IMR-90 (cell line): Measurements from ENCODE around the gene ZNF888. TPM values are rescaled to one million over a fixed set of nuclear protein-coding genes. Genes with fewer than 3 reads are reported as not detected.
A peak's percentile ranks its signal among the peaks of the same experiment; 100 is the strongest.

Source experiments
- ATAC-seq: fragments of 200-7000 bp; cut with Tn5 transposase; 2 replicates; pipeline ENCODE4 v1.9.1; 2020; ENCODE audit warnings: low read depth, mild to moderate bottlenecking, moderate library complexity
- BruUV-seq: library from RNA; stranded (reverse); fragments of 400-500 nt; replicated peaks from 2 replicates; lab custom pipeline; 2021; lab: Mats Ljungman, UMichigan
- CTCF ChIA-PET: fragments of 300-600 bp; formaldehyde crosslinking; extraction: SDS; loops from one replicate; lab custom pipeline; 2021; ENCODE audit warnings: antibody characterized with exemption; lab: Yijun Ruan, JAX
- POLR2A ChIA-PET: fragments of 300-600 bp; sonication (Branson Sonifier 250); formaldehyde crosslinking; loops from one replicate; lab custom pipeline; 2022; ENCODE audit warnings: antibody characterized with exemption; ENCODE audit not compliant: unreplicated experiment; lab: Charles Lee
- DNase-seq: peaks from one replicate; pipeline ENCODE4 v3.0.0; 2013
- H2AFZ ChIP-seq: replicated peaks from 2 replicates; pipeline ENCODE3; 2013; ENCODE audit warnings: low read length, mild to moderate bottlenecking; ENCODE audit not compliant: poor library complexity
- H2AK5ac ChIP-seq: 2 replicates; pipeline ENCODE4 v1.6.1; 2013; ENCODE audit warnings: low read depth, low read length, inconsistent platforms
- H2AK9ac ChIP-seq: replicated peaks from 2 replicates; pipeline ENCODE3; 2013; ENCODE audit warnings: mild to moderate bottlenecking, low read depth, low read length, moderate library complexity; ENCODE audit not compliant: poor library complexity
- H2BK120ac ChIP-seq: 2 replicates; pipeline ENCODE4 v1.6.1; 2013; ENCODE audit warnings: low read depth, low read length, inconsistent platforms
- H2BK15ac ChIP-seq: 3 replicates; pipeline ENCODE4 v1.6.1; 2013; ENCODE audit warnings: low read depth, low read length, inconsistent platforms
- H2BK20ac ChIP-seq: 2 replicates; pipeline ENCODE4 v1.6.1; 2013; ENCODE audit warnings: low read depth, mild to moderate bottlenecking, inconsistent platforms, low read length, moderate library complexity
- H2BK5ac ChIP-seq: 2 replicates; pipeline ENCODE4 v1.6.1; 2013; ENCODE audit warnings: mild to moderate bottlenecking, low read depth, low read length, inconsistent platforms; ENCODE audit not compliant: poor library complexity, severe bottlenecking
- H3K14ac ChIP-seq: replicated peaks from 2 replicates; pipeline ENCODE4 v1.6.1; 2013; ENCODE audit warnings: low read depth, low read length, inconsistent platforms
- H3K18ac ChIP-seq: 2 replicates; pipeline ENCODE4 v1.6.1; 2013; ENCODE audit warnings: low read depth, low read length, control low read depth
- H3K23ac ChIP-seq: 2 replicates; pipeline ENCODE4 v1.6.1; 2013; ENCODE audit warnings: low read depth, low read length, inconsistent platforms
- H3K27ac ChIP-seq: 2 replicates; pipeline ENCODE4 v1.5.1; 2013; ENCODE audit warnings: mild to moderate bottlenecking, control low read depth, low read length; ENCODE audit not compliant: insufficient read depth
- H3K27me3 ChIP-seq: 2 replicates; pipeline ENCODE4 v1.6.1; 2013; ENCODE audit warnings: low read length; ENCODE audit not compliant: control insufficient read depth, insufficient read depth
- H3K36me3 ChIP-seq: 2 replicates; pipeline ENCODE4 v1.6.1; 2013; ENCODE audit warnings: low read length, mixed read lengths; ENCODE audit not compliant: control insufficient read depth, insufficient read depth
- H3K4ac ChIP-seq: 2 replicates; pipeline ENCODE4 v1.6.1; 2013; ENCODE audit warnings: low read depth, low read length, inconsistent platforms
- H3K4me1 ChIP-seq: 2 replicates; pipeline ENCODE4 v1.6.1; 2013; ENCODE audit warnings: low read length, mixed read lengths; ENCODE audit not compliant: control insufficient read depth, insufficient read depth
- H3K4me2 ChIP-seq: 2 replicates; pipeline ENCODE4 v1.6.1; 2013; ENCODE audit warnings: low read depth, mild to moderate bottlenecking, control low read depth, low read length, moderate library complexity
- H3K4me3 ChIP-seq: 2 replicates; pipeline ENCODE4 v1.5.1; 2013; ENCODE audit warnings: low read depth, mild to moderate bottlenecking, control low read depth, low read length, moderate library complexity; ENCODE audit not compliant: insufficient read depth
- H3K56ac ChIP-seq: 2 replicates; pipeline ENCODE4 v1.6.1; 2013; ENCODE audit warnings: low read length, inconsistent platforms; ENCODE audit not compliant: insufficient read depth; ENCODE audit errors: extremely low read depth
- H3K79me1 ChIP-seq, 2 experiments: 2 replicates each; pipeline ENCODE4 v1.6.1; 2013; ENCODE audit warnings: low read length in 2 of 2, inconsistent platforms in 1 of 2, low read depth in 1 of 2
- H3K9ac ChIP-seq: 2 replicates; pipeline ENCODE4 v1.6.1; 2013; ENCODE audit warnings: low read depth, low read length, control low read depth
- H3K9me1 ChIP-seq: 2 replicates; pipeline ENCODE4 v1.6.1; 2013; ENCODE audit warnings: low read length, inconsistent platforms; ENCODE audit not compliant: insufficient read depth
- H3K9me3 ChIP-seq: 2 replicates; pipeline ENCODE4 v1.6.1; 2013; ENCODE audit warnings: low read length; ENCODE audit not compliant: control insufficient read depth, insufficient read depth
- H4K20me1 ChIP-seq: 2 replicates; pipeline ENCODE4 v1.6.1; 2013; ENCODE audit warnings: low read length, inconsistent platforms; ENCODE audit not compliant: insufficient read depth
- H4K5ac ChIP-seq: 2 replicates; pipeline ENCODE4 v1.6.1; 2013; ENCODE audit warnings: mild to moderate bottlenecking, low read depth, low read length, control low read depth
- H4K8ac ChIP-seq, 2 experiments: 2 replicates each; pipeline ENCODE4 v1.6.1; 2013; ENCODE audit warnings: low read depth in 2 of 2, low read length in 2 of 2, control low read depth in 1 of 2, inconsistent platforms in 1 of 2
- H4K91ac ChIP-seq: 2 replicates; pipeline ENCODE4 v1.6.1; 2013; ENCODE audit warnings: low read depth, low read length, inconsistent platforms; ENCODE audit not compliant: insufficient read depth
- MAFK ChIP-seq: IDR thresholded peaks from 2 replicates; pipeline ENCODE4 v1.6.1; 2012; ENCODE audit warnings: low read depth, low read length, improper control_type of control experiment
- NFE2L2 ChIP-seq: fragments of 150-350 bp; IDR thresholded peaks from 2 replicates; pipeline ENCODE4 v1.6.1; 2016; ENCODE audit warnings: low read depth, mild to moderate bottlenecking, low read length
- RAD21 ChIP-seq: IDR thresholded peaks from 2 replicates; pipeline ENCODE4 v1.6.1; 2012; ENCODE audit warnings: low read length, improper control_type of control experiment
- RFX5 ChIP-seq: IDR thresholded peaks from 2 replicates; pipeline ENCODE4 v1.8.0; 2012; ENCODE audit warnings: low read depth, mild to moderate bottlenecking, low read length, moderate library complexity
- USF2 ChIP-seq: fragments of 150-350 bp; IDR thresholded peaks from 2 replicates; pipeline ENCODE4 v1.6.1; 2017; ENCODE audit warnings: mild to moderate bottlenecking, antibody characterized with exemption, low read length, low read depth
- WGBS, 2 experiments: methylation state at CpG; one replicate each; pipeline versions ENCODE4 v1.1.5 to v1.1.7; 2013; ENCODE audit warnings: missing lambda C conversion rate in 2 of 2; ENCODE audit not compliant: insufficient read length in 1 of 2; ENCODE audit errors: extremely low coverage in 2 of 2; 5-methylcytosine and 5-hydroxymethylcytosine counted together
- dilution Hi-C: fragments of 300-500 bp; cut with HindIII; formaldehyde crosslinking; loops from one replicate; pipeline ENCODE4 v1.14.3; 2018; ENCODE audit warnings: low sequenced_read_pairs; ENCODE audit not compliant: unreplicated experiment
- in situ Hi-C: fragments of 300-500 bp; cut with MboI; formaldehyde crosslinking; loops from 3 replicates; pipeline ENCODE4 v1.14.3; 2019; ENCODE audit warnings: low sequenced_read_pairs, inconsistent platforms, mixed read lengths
- intact Hi-C: fragments of 100-400 bp; cut with micrococcal nuclease; formaldehyde crosslinking; loops from 2 replicates; pipeline ENCODE4 v1.10.0; 2022
- polyA plus RNA-seq, 3 experiments: library from polyadenylated mRNA; depleted of rRNA; stranded (reverse); fragments of >200 nt; gene quantifications; 2 replicates each; pipeline ENCODE4 v1.2.3, GENCODE V29; 2012; ENCODE audit warnings: low replicate concordance in 1 of 3
- total RNA-seq: library from RNA; depleted of rRNA; stranded (reverse); fragments of >200 nt; gene quantifications from 2 replicates; pipeline ENCODE4 v1.2.3, GENCODE V29; 2012
- TF ChIP-seq, protein P1 (sequence below): fragments of 150-350 bp; IDR thresholded peaks from 2 replicates; pipeline ENCODE4 v1.6.1; 2016; ENCODE audit warnings: low read depth, mild to moderate bottlenecking, low read length, moderate library complexity, borderline replicate concordance

ZNF888 gene
- total and polyA plus RNA-seq, 2 of the 4 experiments (the other 2 are of a cell fraction), result 0.82 to 6.1 TPM

- intact Hi-C loops, result no loop called here
- Histone ChIP-seq H4K20me1 (no peaks in the 10 kb centered on the region), H2AK9ac (no peak overlapping the region), H3K9me1 (no peaks in the 10 kb centered on the region), H3K4me3 (no peak overlapping the region), H3K18ac (no peak overlapping the region), H3K27ac (no peak overlapping the region), H3K36me3 (peaks cover 14% of the 10 kb centered on the region), H3K4me1 (no peaks in the 10 kb centered on the region), H3K56ac (no peak overlapping the region), H2AK5ac (no peak overlapping the region), H3K9ac (no peak overlapping the region), H3K79me1 (no peaks in the 10 kb centered on the region), H2BK15ac (no peak overlapping the region), H4K91ac (no peak overlapping the region), H3K4ac (no peak overlapping the region), H2AFZ (peak overlapping the region; percentile 67), H2BK120ac (no peak overlapping the region), H3K23ac (no peak overlapping the region), H3K9me3 (peaks cover 31% of the 10 kb centered on the region), H3K4me2 (no peak overlapping the region; the same call in 1 of the 2 replicates), H2BK5ac (no peak overlapping the region), H3K14ac (no peak overlapping the region), H2BK20ac (no peak overlapping the region), H4K5ac (no peak overlapping the region), H3K27me3 (no peaks in the 10 kb centered on the region), H4K8ac (no peak overlapping the region)
- WGBS, 2 experiments, result 5% methylated on average over 4 of the region's 39 CpGs; no CpG with 5 or more reads in 1 of the 2 experiments
- BruUV-seq, result no TSS peak
- peak; percentile 5 for DNase-seq
- ATAC-seq, result peak; percentile 8; the same call in 1 of the 2 replicates
- dilution Hi-C loops, result no loop called here
- ChIA-PET CTCF (no interaction called here), POLR2A (interaction anchor here (0.6 kb wide), 1 partner anchor 86 kb away, joined by 4 read pairs; no protein-coding TSS in a partner anchor)
- in situ Hi-C loops, result no loop called here
- TF ChIP-seq, protein P1, sequence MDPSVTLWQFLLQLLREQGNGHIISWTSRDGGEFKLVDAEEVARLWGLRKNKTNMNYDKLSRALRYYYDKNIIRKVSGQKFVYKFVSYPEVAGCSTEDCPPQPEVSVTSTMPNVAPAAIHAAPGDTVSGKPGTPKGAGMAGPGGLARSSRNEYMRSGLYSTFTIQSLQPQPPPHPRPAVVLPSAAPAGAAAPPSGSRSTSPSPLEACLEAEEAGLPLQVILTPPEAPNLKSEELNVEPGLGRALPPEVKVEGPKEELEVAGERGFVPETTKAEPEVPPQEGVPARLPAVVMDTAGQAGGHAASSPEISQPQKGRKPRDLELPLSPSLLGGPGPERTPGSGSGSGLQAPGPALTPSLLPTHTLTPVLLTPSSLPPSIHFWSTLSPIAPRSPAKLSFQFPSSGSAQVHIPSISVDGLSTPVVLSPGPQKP, result no peak
- no peak for TF ChIP-seq RAD21
- TF ChIP-seq NFE2L2, result no peak
- TF ChIP-seq USF2, result no peak
- no peak for TF ChIP-seq MAFK
- TF ChIP-seq RFX5, result no peak
Observed at GRCh38 chr19:52946322-52947310, 23.4 kb upstream of the ZNF888 start.
